ENCODE results near the gene FBF1. TPM values are rescaled to one million over a fixed set of nuclear protein-coding genes. Genes with fewer than 3 reads are reported as not detected.
A peak's percentile ranks its signal among the peaks of the same experiment; 100 is the strongest.
"Not testable (repeated sequence)": the region's sequence is repeated elsewhere in the genome, so short reads cannot be mapped to it uniquely, and the experiment has no call there.

Gene FBF1
- total RNA-seq, 3 donors from 2014 or later = 7.7 to 18.7 (median 17.7) TPM

DNA sequence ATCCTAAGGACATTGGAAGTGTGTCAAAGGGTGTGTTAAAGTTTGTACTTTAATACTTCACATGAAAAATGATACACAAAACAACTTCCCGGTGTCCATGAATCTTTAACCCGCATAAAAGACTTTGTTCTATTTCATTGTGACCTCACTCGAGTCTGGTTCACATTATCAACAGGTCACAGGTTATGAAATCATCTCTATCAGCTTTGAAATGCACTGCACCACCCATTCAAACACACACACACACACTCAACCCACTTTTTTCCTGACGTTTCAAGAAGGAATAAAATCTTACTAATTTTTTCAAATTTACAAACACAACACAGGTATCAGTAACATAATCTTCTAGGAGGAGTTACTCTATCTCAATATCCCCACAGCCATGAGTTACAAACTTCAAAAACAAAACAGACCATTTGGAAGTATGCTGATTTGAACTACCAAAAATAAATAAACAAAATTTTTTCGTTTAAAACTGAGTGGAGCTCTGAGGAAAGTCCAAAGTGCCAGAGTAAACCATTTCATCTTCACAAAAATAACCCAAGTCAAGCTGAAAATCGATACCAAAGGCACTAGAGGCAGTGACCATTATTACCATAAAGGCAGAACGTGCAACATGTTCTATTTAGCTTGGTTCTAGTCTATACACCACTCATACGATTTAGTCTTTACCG is 35.5 kb upstream of the FBF1 start:
- Histone ChIP-seq H3K4me1 (peaks cover 0 to 6% of the 10 kb centered on the region in 2 donors), H3K9me3 (no peaks in the 10 kb centered on the region), H3K36me3 (no peaks in the 10 kb centered on the region), H3K27ac (peak overlapping the region; percentile 57 to 70), H3K4me3 (peak overlapping the region in 2 of 3 donors; percentile 0 to 34), H3K27me3 (no peaks in the 10 kb centered on the region)
- no peak for DNase-seq (ENCODE audit: low spot score in 2 of 2)
- TF ChIP-seq POLR2A (IDR thresholded peaks at IDR 0.05) = no peak
- no peak for TF ChIP-seq CTCF (IDR thresholded peaks at IDR 0.05)
- no peak for TF ChIP-seq POLR2AphosphoS5 (IDR thresholded peaks at IDR 0.05)
- intact Hi-C loops (cut with DNase I; ENCODE audit: low total_unique reads) = no loop called here

DNA sequence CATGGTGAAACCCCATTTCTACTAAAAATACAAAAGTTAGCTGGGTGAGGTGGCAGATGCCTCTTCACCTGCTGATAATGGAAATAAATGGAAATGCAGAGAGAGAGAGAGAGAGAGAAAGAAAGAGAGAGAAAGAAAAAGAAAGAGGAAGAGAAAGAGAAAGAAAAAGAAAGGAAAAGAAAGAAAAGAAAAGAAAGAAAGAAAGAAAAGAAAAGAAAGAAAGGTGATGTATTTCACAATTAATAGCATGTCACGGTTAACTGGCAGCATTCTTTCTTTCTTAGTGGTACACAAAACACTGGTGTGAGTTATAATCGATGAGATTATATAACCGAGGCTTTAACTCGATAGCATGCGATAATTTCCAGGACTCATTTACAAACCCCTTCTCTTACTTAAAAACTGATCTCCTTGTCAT is 34.9 kb upstream of the FBF1 start:
- Histone ChIP-seq H3K27me3 (no peaks in the 10 kb centered on the region), H3K9me3 (no peaks in the 10 kb centered on the region), H3K4me1 (peaks cover 0 to 6% of the 10 kb centered on the region in 2 donors), H3K4me3 (peak overlapping the region in 2 of 3 donors; percentile 0 to 5), H3K36me3 (no peaks in the 10 kb centered on the region), H3K27ac (peak overlapping the region; percentile 57 to 70)
- no peak for DNase-seq (ENCODE audit: low spot score in 2 of 2)
- no peak for TF ChIP-seq POLR2A (IDR thresholded peaks at IDR 0.05)
- no peak for TF ChIP-seq POLR2AphosphoS5 (IDR thresholded peaks at IDR 0.05)
- no peak for TF ChIP-seq CTCF (IDR thresholded peaks at IDR 0.05)
- intact Hi-C loops (cut with DNase I; ENCODE audit: low total_unique reads) = no loop called here

DNA sequence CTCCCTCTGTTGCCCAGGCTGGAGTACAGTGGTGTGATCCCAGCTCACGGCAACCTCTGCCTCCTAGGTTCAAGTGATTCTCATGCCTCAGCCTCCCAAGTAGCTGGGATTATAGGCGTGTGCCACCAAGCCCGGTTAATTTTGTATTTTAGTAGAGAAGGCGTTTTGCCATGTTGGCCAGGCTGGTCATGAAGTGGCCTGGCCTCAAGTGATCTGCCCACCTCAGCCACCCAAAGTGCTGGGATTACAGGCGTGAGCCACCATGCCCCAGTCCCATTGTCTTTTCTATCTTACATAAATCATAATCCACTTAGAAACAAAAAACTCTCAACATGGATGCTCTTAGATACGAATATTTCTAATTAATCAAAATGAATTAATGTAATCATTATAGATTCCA is 34.3 kb upstream of the FBF1 start:
- DNase-seq (ENCODE audit: low spot score in 2 of 2); H3K36me3 ChIP-seq; intact Hi-C loops (cut with DNase I; ENCODE audit: low total_unique reads); H3K9me3 ChIP-seq; H3K4me1 ChIP-seq; H3K27me3 ChIP-seq; H3K4me3 ChIP-seq: not testable (repeated sequence)
- peak overlapping the region; percentile 32 to 57 for H3K27ac ChIP-seq

DNA sequence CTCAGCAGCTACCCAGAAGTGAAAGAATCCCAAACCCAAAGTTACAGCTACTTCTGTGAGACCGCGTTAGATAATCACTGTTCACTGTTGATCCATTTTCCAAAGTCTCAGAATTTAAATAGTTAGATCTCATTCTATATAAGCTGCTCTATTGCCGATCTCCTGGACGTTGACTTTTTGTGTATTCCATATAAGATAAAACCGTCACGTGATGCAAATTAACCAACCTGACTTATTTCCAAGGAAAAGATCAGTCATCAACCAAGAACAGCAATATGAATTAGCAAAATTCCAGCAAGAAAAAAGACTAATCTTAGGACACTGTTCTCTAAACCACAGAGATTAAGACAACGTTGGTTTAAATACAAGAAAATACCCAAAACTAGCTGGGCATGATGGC is 29.8 kb upstream of the FBF1 start:
- H3K4me1 ChIP-seq = no peaks in the 10 kb centered on the region
- DNase-seq (ENCODE audit: low spot score in 2 of 2) = no peak
- H3K27ac ChIP-seq = no peak overlapping the region
- H3K27me3 ChIP-seq = no peaks in the 10 kb centered on the region
- no peaks in the 10 kb centered on the region for H3K9me3 ChIP-seq
- intact Hi-C loops (cut with DNase I; ENCODE audit: low total_unique reads) = no loop called here
- H3K4me3 ChIP-seq = no peak overlapping the region
- no peaks in the 10 kb centered on the region for H3K36me3 ChIP-seq
- TF ChIP-seq CTCF (IDR thresholded peaks at IDR 0.05) (no peak), POLR2A (IDR thresholded peaks at IDR 0.05) (no peak), POLR2AphosphoS5 (IDR thresholded peaks at IDR 0.05) (no peak)

DNA sequence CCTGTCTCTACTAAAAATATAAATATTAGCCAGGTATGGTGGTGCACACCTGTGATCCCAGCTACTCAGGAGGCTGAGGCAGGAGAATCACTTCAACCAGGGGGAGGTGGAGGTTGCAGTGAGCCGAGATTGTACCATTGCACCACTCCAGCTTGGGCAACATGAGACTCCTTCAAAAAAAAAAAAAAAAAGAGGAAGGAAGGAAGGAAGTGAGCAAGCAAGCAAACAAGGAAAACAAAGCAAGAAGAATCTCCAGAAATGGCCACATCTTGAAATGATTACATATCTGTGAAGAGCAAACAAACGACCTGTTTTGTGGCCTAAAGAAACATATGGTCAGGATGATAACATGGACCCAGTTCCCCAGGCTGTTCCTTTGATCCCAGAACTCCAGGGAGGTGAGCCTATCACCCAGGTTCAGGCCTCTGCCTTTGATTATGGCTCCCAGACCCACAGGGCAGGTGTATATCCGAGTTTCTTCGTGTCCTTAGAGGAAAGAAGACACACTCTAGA is 29.2 kb upstream of the FBF1 start:
- TF ChIP-seq POLR2AphosphoS5 (IDR thresholded peaks at IDR 0.05) (no peak), POLR2A (IDR thresholded peaks at IDR 0.05) (no peak), CTCF (IDR thresholded peaks at IDR 0.05) (no peak)
- Histone ChIP-seq H3K9me3 (no peaks in the 10 kb centered on the region), H3K36me3 (no peaks in the 10 kb centered on the region), H3K27me3 (no peaks in the 10 kb centered on the region), H3K4me3 (no peak overlapping the region), H3K4me1 (no peaks in the 10 kb centered on the region), H3K27ac (peak overlapping the region in 1 of 2 donors; percentile 39)
- intact Hi-C loops (cut with DNase I; ENCODE audit: low total_unique reads) = no loop called here
- no peak for DNase-seq (ENCODE audit: low spot score in 2 of 2)

DNA sequence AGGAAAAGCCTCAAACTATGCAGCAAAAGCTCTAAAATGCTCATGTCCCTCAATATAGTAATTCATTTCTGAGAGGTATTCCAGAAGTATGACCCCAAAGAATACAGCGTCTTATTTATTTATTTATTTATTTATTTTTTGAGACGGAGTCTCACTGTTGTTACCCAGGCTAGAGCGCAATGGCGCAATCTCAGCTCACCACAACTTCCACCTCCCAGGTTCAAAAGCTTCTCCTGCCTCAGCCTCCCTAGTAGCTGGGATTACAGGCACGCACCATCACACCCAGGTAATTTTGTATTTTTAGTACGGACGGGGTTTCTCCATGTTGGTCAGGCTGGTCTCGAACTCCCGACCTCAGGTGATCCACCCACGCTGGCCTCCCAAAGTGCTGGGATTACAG is 28.2 kb upstream of the FBF1 start:
- H3K36me3 ChIP-seq; H3K9me3 ChIP-seq; H3K4me1 ChIP-seq; H3K27me3 ChIP-seq; DNase-seq (ENCODE audit: low spot score in 2 of 2); H3K4me3 ChIP-seq; intact Hi-C loops (cut with DNase I; ENCODE audit: low total_unique reads); H3K27ac ChIP-seq: not testable (repeated sequence)

Data from breast epithelium (tissue), 4 donors.